ENCODE data around the gene TIAM1. TPM values are rescaled to one million over a fixed set of nuclear protein-coding genes. Genes with fewer than 3 reads are reported as not detected.

Gene TIAM1
- total RNA-seq, 4 donors from 2014 or later, result 2.6 to 11.0 (median 6.9) TPM

DNA sequence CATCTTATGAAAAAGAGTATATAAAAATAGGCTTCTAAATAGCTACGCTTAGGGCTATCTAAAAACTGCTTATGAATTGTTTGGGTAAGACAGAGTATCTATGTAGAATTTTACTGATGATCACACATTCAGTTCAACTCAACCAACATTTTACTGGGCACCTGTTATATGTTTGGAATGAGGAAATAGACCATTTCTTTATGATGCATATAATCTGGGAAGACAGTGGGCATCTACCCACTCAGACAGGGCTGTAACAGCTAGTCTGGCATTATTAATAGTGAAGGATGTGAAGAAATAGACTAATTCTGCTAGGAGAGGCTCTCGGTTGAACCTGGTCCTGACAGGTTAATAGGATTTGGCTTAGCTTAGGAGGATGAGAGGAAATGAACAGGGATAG is 56.9 kb downstream of the TIAM1 start:
- Histone ChIP-seq H3K36me3 (no peaks in the 10 kb centered on the region), H3K9me3 (no peaks in the 10 kb centered on the region), H3K4me1 (no peaks in the 10 kb centered on the region), H3K4me3 (no peak overlapping the region), H3K27me3 (no peaks in the 10 kb centered on the region), H3K27ac (no peak overlapping the region)
- 89 to 100% methylated on average over 2 of the region's 2 CpGs for WGBS, 2 donors (ENCODE audit: low coverage in 1 of 2)
- ATAC-seq, result no peak
- TF ChIP-seq POLR2AphosphoS5 (IDR thresholded peaks at IDR 0.05), result no peak
- TF ChIP-seq, protein P1, sequence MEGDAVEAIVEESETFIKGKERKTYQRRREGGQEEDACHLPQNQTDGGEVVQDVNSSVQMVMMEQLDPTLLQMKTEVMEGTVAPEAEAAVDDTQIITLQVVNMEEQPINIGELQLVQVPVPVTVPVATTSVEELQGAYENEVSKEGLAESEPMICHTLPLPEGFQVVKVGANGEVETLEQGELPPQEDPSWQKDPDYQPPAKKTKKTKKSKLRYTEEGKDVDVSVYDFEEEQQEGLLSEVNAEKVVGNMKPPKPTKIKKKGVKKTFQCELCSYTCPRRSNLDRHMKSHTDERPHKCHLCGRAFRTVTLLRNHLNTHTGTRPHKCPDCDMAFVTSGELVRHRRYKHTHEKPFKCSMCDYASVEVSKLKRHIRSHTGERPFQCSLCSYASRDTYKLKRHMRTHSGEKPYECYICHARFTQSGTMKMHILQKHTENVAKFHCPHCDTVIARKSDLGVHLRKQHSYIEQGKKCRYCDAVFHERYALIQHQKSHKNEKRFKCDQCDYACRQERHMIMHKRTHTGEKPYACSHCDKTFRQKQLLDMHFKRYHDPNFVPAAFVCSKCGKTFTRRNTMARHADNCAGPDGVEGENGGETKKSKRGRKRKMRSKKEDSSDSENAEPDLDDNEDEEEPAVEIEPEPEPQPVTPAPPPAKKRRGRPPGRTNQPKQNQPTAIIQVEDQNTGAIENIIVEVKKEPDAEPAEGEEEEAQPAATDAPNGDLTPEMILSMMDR (IDR thresholded peaks at IDR 0.05), result no peak
- TF ChIP-seq EP300 (IDR thresholded peaks at IDR 0.05), result no peak
- TF ChIP-seq POLR2A (IDR thresholded peaks at IDR 0.05), result no peak

DNA sequence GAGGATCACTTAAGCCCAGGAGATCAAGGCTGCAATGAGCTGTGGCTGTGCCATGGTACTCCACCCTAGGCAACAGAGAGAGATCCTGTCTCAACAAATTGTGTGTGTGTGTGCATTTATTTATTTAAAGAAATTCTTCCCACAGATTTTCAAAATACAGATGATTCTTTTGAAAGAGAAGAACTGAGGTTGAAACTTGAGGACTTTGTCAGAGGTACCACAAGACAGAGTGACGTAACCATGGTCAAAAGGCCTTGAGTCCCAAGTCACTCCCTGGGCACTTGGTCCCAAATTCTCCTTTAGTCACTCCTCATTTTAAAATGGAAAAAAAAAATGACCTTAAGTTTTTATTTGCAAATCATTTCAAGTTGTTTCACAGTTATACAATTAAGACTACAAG is 57.4 kb downstream of the TIAM1 start:
- Histone ChIP-seq H3K4me3 (no peak overlapping the region), H3K27me3 (no peaks in the 10 kb centered on the region), H3K9me3 (no peaks in the 10 kb centered on the region), H3K27ac (no peak overlapping the region), H3K36me3 (no peaks in the 10 kb centered on the region), H3K4me1 (no peaks in the 10 kb centered on the region)
- WGBS, 2 donors (ENCODE audit: low coverage in 1 of 2), result 100% methylated on average over 1 of the region's 1 CpG
- no peak for TF ChIP-seq EP300 (IDR thresholded peaks at IDR 0.05)
- no peak for TF ChIP-seq POLR2A (IDR thresholded peaks at IDR 0.05)
- TF ChIP-seq, protein P1 (IDR thresholded peaks at IDR 0.05), result no peak
- no peak for TF ChIP-seq POLR2AphosphoS5 (IDR thresholded peaks at IDR 0.05)
- no peak for ATAC-seq

DNA sequence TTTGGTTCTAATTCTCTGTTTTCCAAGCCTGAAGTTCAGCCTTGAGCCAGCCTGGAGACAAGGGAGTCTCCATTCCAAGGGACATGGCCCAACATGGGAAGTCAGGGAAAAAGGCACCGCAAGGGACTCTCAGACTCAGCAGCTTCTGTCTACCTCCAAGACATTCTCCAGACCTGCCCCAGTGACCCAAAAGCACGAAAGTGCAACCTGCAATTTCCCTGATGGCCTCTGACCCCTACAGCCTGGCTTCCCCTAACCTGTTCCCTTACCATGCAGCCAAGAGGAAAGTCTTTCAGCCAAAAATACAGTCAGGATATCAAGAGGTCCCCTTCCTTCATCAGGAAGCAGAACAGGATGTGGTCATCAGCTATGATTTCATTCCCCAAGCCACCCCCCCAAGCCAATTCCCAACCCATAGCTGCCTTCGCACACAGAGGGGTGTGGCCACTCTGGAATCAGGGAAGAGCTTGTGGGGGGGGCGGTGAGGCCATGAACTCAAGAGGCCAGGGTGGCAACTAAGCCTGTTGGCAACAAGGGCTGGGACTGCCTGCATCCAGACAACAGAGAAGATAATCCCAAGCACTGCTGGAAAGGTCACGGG is 59.2 kb downstream of the TIAM1 start:
- Histone ChIP-seq H3K27me3 (no peaks in the 10 kb centered on the region), H3K36me3 (no peaks in the 10 kb centered on the region), H3K9me3 (no peaks in the 10 kb centered on the region), H3K4me1 (no peaks in the 10 kb centered on the region), H3K27ac (no peak overlapping the region), H3K4me3 (no peak overlapping the region)
- ATAC-seq, result peak; percentile 35
- 100% methylated on average over 1 of the region's 5 CpGs; no CpG with 5 or more reads in 1 of the 2 donors for WGBS, 2 donors (ENCODE audit: low coverage in 1 of 2)
- TF ChIP-seq, protein P1 (IDR thresholded peaks at IDR 0.05), result no peak
- no peak for TF ChIP-seq POLR2AphosphoS5 (IDR thresholded peaks at IDR 0.05)
- no peak for TF ChIP-seq EP300 (IDR thresholded peaks at IDR 0.05)
- TF ChIP-seq POLR2A (IDR thresholded peaks at IDR 0.05), result no peak

DNA sequence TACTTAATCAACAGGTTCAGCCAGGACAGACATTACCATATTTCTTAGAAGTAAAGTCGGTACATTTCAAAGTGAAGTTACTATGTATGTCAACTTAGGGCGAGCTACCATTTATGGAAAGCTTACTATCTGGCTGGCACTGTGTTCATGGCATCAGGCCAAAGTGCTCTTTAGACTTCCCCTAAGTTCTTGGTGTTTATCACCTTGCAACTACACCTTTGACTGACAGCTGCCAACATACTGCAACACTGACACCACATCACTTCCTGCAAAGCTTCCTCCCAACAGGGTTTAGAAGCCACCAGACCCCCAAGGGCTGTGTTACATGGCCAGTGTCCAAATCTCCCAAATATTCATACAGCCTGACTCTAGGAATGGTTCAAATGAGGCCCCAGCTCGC is 61.0 kb downstream of the TIAM1 start:
- 90 to 92% methylated on average over 3 of the region's 3 CpGs for WGBS, 2 donors (ENCODE audit: low coverage in 1 of 2)
- Histone ChIP-seq H3K27ac (no peak overlapping the region), H3K9me3 (no peaks in the 10 kb centered on the region), H3K4me3 (no peak overlapping the region), H3K4me1 (no peaks in the 10 kb centered on the region), H3K27me3 (no peaks in the 10 kb centered on the region), H3K36me3 (no peaks in the 10 kb centered on the region)
- TF ChIP-seq EP300 (IDR thresholded peaks at IDR 0.05) (no peak), POLR2AphosphoS5 (IDR thresholded peaks at IDR 0.05) (no peak), POLR2A (IDR thresholded peaks at IDR 0.05) (no peak)
- TF ChIP-seq, protein P1 (IDR thresholded peaks at IDR 0.05), result no peak
- ATAC-seq, result no peak

DNA sequence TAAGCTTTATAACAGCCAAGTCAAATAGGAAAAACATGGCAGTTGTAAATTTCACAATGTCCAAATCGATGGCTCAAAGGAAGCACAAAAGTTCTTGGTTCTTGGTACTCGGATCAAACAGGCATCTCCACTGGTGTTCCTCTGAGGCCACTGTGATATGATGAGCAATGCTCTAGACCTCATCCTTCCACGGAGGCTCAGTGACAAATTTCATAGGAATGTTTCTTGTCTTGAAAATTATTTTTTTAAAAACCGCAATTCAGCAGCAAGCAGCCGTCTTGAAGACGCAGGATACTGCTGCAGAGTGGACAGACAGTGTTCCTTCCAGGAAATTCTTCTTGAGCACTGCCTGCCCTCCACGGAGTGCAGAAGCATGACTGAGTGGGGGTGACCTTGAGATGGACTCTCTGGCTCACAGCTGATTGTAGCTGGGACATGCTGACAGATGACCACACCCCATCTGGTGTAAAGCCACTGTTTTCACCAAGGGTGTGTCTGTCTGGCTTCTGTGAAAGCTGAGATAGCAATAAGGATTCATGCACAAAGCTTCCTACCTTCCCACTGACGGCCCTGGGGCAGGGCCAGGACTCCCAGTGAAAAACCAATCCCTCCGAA is 61.9 kb downstream of the TIAM1 start:
- H3K27ac ChIP-seq, result no peak overlapping the region
- no peaks in the 10 kb centered on the region for H3K36me3 ChIP-seq
- ATAC-seq, result peak; percentile 49
- no peaks in the 10 kb centered on the region for H3K9me3 ChIP-seq
- 57 to 67% methylated on average over 6 to 7 of the region's 9 CpGs for WGBS, 2 donors (ENCODE audit: low coverage in 1 of 2)
- no peak overlapping the region for H3K4me3 ChIP-seq
- no peaks in the 10 kb centered on the region for H3K27me3 ChIP-seq
- TF ChIP-seq, protein P1 (IDR thresholded peaks at IDR 0.05), result no peak
- no peak for TF ChIP-seq EP300 (IDR thresholded peaks at IDR 0.05)
- no peaks in the 10 kb centered on the region for H3K4me1 ChIP-seq

All from gastroesophageal sphincter (tissue), 4 donors.